Occipital lobe (tissue), 3 donors: Measurements from ENCODE around the gene TRIM74. TPM values are rescaled to one million over a fixed set of nuclear protein-coding genes. Genes with fewer than 3 reads are reported as not detected.
"Not testable (repeated sequence)": the region's sequence is repeated elsewhere in the genome, so short reads cannot be mapped to it uniquely, and the experiment has no call there.

Source experiments
- DNase-seq: peaks from one replicate; lab custom pipeline; 2025; lab: John Stamatoyannopoulos, UW
- small RNA-seq: library from RNA; depleted of rRNA; stranded (forward); fragments of <200 nt; gene quantifications from one replicate; pipeline ENCODE3, GENCODE V24; 2014
- total RNA-seq: library from RNA; depleted of rRNA; stranded (reverse); fragments of >200 nt; gene quantifications from one replicate; pipeline ENCODE4 v1.2.3, GENCODE V29; 2014

Gene TRIM74
- total RNA-seq, 1 donor from 2014 or later: 0.47 TPM

GRCh38 chr7:72911395-72911794 is 57.9 kb downstream of the TRIM74 start:
- DNase-seq: not testable (repeated sequence)

Small RNA genes lying within 50 kb of the gene (small RNA-seq; reads per million reads assigned to genes)
- gene RF00019: not detected

Other genes with a start within 250 kb of the TRIM74 start
- 1.9 TPM for gene TYW1B, start 141.3 kb downstream of the TRIM74 start, total RNA-seq
- gene POM121, start 44.4 kb downstream of the TRIM74 start, total RNA-seq: 4.2 TPM
- gene SPDYE8, start 60.3 kb upstream of the TRIM74 start, total RNA-seq: not detected
- gene SPDYE11, start 88.4 kb upstream of the TRIM74 start, total RNA-seq: not detected
- not detected for gene SPDYE9, start 116.6 kb upstream of the TRIM74 start, total RNA-seq